Left ventricle myocardium inferior (tissue), 1 donor: ENCODE measurements around the gene AMPH. TPM values are rescaled to one million over a fixed set of nuclear protein-coding genes. Genes with fewer than 3 reads are reported as not detected.

ENCODE experiments used
- DNase-seq: peaks from one replicate; pipeline ENCODE4 v3.0.0-alpha.2; 2020
- H3K27ac ChIP-seq: fragments of 200-600 bp; replicated peaks from 2 replicates; pipeline ENCODE4 v1.8.0; 2021
- H3K27me3 ChIP-seq: fragments of 200-600 bp; 2 replicates; pipeline ENCODE4 v1.8.0; 2021; ENCODE audit warnings: low read depth
- H3K36me3 ChIP-seq: fragments of 200-600 bp; 2 replicates; pipeline ENCODE4 v1.8.0; 2021
- H3K4me1 ChIP-seq: fragments of 200-600 bp; 2 replicates; pipeline ENCODE4 v1.8.0; 2021
- H3K4me3 ChIP-seq: fragments of 200-600 bp; 2 replicates; pipeline ENCODE4 v1.8.0; 2021; ENCODE audit warnings: mild to moderate bottlenecking, moderate library complexity
- H3K9me3 ChIP-seq: fragments of 200-600 bp; replicated peaks from 2 replicates; pipeline ENCODE4 v1.8.0; 2021
- intact Hi-C: fragments of 100-400 bp; cut with micrococcal nuclease; formaldehyde crosslinking; loops from one replicate; pipeline ENCODE4 v1.11.0; 2022
- total RNA-seq: library from RNA; stranded (reverse); fragmentation: NEBNext Ultra II Directional; extraction: Animal tissue kit (Norgen Biotek cat#: 25700); gene quantifications from one replicate; pipeline ENCODE4 v1.2.1, GENCODE V29; 2021
- TF ChIP-seq, protein P1 (sequence below): fragments of 200-600 bp; IDR thresholded peaks from 2 replicates; pipeline ENCODE4 v1.8.0; 2021; ENCODE audit warnings: antibody characterized with exemption, mild to moderate bottlenecking, borderline replicate concordance
- donor health status: DM: no; HTN: yes; CAD: no; lungs with severe emphysema.

The AMPH gene
- total RNA-seq, 1 donor from 2014 or later, result 2.6 TPM

DNA sequence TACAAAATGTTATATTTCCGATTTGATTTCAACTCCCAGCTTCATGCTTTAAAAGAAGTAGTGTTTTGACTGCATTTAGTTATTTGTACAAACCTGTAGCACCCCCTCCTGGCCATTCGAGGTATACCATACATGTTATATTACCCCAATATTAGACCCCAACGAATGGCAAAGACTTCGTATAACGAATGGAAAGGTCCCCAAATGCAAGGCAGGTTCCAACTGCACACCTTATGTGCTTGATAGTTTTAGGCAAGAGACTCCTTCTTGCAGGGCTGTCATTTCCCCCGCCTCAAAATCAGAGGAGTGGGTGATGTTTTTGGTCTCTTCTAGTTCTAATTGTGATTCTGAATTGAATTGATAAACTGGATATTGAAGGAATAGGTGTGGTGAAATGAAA, 256.7 kb downstream of the AMPH start:
- Histone ChIP-seq H3K36me3 (no peaks in the 10 kb centered on the region), H3K27me3 (no peaks in the 10 kb centered on the region), H3K4me1 (peaks cover 4% of the 10 kb centered on the region), H3K4me3 (no peak overlapping the region), H3K9me3 (no peaks in the 10 kb centered on the region), H3K27ac (no peak overlapping the region)
- TF ChIP-seq, protein P1, sequence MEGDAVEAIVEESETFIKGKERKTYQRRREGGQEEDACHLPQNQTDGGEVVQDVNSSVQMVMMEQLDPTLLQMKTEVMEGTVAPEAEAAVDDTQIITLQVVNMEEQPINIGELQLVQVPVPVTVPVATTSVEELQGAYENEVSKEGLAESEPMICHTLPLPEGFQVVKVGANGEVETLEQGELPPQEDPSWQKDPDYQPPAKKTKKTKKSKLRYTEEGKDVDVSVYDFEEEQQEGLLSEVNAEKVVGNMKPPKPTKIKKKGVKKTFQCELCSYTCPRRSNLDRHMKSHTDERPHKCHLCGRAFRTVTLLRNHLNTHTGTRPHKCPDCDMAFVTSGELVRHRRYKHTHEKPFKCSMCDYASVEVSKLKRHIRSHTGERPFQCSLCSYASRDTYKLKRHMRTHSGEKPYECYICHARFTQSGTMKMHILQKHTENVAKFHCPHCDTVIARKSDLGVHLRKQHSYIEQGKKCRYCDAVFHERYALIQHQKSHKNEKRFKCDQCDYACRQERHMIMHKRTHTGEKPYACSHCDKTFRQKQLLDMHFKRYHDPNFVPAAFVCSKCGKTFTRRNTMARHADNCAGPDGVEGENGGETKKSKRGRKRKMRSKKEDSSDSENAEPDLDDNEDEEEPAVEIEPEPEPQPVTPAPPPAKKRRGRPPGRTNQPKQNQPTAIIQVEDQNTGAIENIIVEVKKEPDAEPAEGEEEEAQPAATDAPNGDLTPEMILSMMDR, result peak; percentile 61
- intact Hi-C loops, result no loop called here
- DNase-seq, result no peak

DNA sequence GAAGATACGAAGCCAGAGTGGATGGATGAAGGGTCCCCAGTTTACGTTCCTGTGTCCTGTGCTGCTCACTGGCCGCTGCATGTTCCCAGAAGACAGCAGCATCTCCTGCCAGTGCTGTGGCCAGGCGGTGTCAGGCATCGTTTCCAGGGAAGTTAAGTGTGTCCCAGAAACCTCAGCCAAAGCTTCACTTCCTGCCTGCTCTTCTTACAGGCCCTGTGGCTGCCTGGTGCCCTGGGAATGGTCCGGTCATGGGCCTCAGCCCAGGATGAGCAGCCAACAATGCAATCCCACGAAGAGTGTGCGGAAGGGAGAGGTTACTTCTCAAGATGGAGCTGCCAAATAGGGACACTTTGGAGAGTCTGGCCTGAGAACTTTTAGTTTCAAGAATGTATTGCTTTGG, 258.0 kb downstream of the AMPH start:
- Histone ChIP-seq H3K9me3 (no peaks in the 10 kb centered on the region), H3K36me3 (no peaks in the 10 kb centered on the region), H3K27ac (no peak overlapping the region), H3K4me3 (no peak overlapping the region), H3K4me1 (peaks cover 7% of the 10 kb centered on the region), H3K27me3 (no peaks in the 10 kb centered on the region)
- TF ChIP-seq, protein P1, result no peak
- DNase-seq, result no peak
- intact Hi-C loops, result no loop called here

DNA sequence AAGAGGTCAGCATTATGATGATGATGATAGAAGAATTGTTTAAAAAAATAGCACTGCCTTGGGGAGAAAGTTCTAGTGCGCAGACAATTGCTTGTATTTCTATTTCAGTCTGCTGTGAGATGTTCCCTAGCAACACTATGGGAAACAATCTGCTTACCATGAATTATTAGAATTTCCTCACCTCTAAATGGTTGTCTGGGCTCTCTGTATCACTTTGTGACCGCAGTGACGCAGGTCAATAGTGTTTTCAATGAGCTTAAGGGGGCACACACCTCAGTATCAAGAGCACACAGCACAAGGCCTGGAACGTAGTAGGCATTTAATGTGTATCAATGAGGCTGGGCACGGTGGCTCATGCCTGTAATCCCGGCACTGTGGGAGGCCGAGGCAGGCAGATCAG, 258.9 kb downstream of the AMPH start:
- TF ChIP-seq, protein P1, result no peak
- Histone ChIP-seq H3K4me3 (no peak overlapping the region), H3K27ac (no peak overlapping the region), H3K9me3 (no peaks in the 10 kb centered on the region), H3K36me3 (no peaks in the 10 kb centered on the region), H3K4me1 (peaks cover 7% of the 10 kb centered on the region), H3K27me3 (no peaks in the 10 kb centered on the region)
- intact Hi-C loops, result no loop called here
- DNase-seq, result no peak

DNA sequence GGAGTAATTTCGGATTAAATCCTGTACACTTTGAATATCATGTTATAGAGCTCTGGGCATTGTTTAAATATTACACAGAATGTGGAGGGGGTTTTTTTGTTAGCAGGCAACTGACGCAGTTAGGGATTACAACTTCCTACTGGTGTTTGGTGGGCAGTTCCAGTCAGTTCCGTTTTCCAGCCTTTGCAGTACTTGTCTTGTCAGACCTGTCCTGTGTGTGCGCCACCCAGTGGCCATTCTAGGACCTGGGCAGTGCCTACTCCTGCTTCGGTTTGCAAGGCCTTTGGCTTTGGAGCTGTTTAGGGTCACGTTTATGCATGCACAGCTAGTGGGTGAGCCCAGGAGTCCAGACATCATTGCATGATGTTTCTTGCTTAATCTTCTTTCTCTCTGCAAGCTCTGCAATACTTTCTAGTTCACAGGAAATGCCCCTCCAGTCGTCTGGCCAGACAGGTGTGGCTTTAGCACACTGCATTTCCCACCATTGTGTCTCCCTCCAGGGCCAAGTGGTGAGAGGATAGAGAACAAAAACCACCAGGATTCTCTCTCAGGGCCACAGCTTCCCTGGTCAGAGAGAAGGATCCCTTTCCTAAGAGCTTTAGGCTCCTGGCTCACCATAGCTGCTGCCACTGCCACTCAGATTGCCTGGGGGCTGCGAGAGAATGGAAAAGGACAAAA, 261.2 kb downstream of the AMPH start:
- Histone ChIP-seq H3K9me3 (no peaks in the 10 kb centered on the region), H3K27ac (peak overlapping the region; percentile 40), H3K36me3 (no peaks in the 10 kb centered on the region), H3K4me1 (peaks cover 7% of the 10 kb centered on the region), H3K4me3 (peak overlapping the region; percentile 22), H3K27me3 (no peaks in the 10 kb centered on the region)
- intact Hi-C loops, result no loop called here
- TF ChIP-seq, protein P1, result peak; percentile 88
- peak; percentile 84 for DNase-seq

DNA sequence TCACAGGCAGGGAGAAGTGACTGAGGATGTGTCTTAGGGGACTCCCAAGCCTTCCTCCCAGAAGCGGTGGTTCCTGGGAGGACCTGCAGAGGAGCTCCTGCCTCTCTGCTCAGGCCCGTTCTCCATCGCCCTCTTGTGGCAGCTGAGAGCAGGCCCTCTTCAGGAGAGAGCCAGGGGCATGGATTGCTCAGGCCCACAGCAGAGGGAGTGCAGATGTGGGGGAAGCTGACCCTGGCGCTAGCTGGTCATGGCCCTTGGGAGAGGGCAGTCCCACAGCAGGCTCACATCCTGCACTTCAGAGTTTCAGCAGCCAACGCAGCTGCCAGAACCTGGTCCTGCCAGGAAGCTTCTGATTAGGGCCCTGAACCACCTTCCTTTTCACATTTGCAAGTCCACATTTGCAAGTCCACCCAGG, 263.0 kb downstream of the AMPH start:
- no peak overlapping the region for H3K4me3 ChIP-seq
- intact Hi-C loops, result no loop called here
- TF ChIP-seq, protein P1, result peak; percentile 74
- peaks cover 7% of the 10 kb centered on the region for H3K4me1 ChIP-seq
- H3K36me3 ChIP-seq, result no peaks in the 10 kb centered on the region
- no peaks in the 10 kb centered on the region for H3K9me3 ChIP-seq
- no peak overlapping the region for H3K27ac ChIP-seq
- peak; percentile 45 for DNase-seq
- H3K27me3 ChIP-seq, result no peaks in the 10 kb centered on the region
